Measurements from ENCODE around the gene SDCCAG8.

Gene SDCCAG8

DNA sequence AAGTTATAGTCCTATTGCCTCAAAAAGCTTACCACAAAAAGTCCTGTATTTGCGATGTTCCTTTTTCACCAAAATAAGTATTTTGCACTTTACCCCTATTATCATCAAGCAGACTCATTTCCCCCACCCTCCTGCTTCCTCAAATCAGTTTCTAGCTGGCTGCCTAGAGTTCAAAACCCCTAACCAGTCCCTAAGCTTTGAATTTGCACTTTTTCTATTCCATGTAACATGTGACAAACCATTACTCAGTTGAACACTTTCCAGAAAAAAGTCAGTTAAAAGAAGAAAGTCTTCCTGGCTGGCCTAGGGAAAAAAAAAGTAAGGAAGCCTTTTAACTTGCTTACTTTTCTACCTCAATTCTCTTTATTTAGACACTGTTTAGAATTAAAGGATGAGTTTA lies 8.9 kb upstream of the SDCCAG8 start:
- H3K27me3 Mint-ChIP-seq (ENCODE audit: low read depth), result no peaks in the 10 kb centered on the region
- H3K4me3 Mint-ChIP-seq, result no peak overlapping the region
- peaks cover 8% of the 10 kb centered on the region for H3K36me3 Mint-ChIP-seq (ENCODE audit: low read depth)
- H3K4me1 Mint-ChIP-seq (ENCODE audit: low read depth), result peaks cover 17% of the 10 kb centered on the region
- H3K9me3 Mint-ChIP-seq, result no peaks in the 10 kb centered on the region
- H3K27ac Mint-ChIP-seq, result no peak overlapping the region

DNA sequence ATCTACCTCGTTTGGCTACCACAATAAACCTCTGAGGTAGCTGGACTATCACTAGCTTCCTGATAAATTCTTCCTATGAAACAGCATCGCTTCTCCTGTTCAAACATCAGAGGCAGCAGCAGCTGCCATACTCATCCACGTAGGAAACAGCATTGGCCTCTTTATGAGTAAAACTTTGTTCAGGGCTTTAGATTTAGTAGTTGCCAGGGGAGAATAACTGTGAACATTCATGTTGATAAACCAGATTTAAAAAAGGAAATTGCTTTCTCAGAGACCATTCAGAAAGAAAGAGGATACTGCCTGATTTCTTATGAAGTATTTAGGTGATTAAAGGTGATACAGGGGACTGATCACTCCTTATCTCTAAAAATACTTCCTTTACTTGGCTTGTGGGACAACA lies 7.9 kb upstream of the SDCCAG8 start:
- Mint-ChIP-seq H3K27ac (no peak overlapping the region), H3K27me3 (ENCODE audit: low read depth) (no peaks in the 10 kb centered on the region), H3K4me3 (no peak overlapping the region), H3K36me3 (ENCODE audit: low read depth) (peaks cover 7% of the 10 kb centered on the region), H3K4me1 (ENCODE audit: low read depth) (peaks cover 17% of the 10 kb centered on the region), H3K9me3 (no peaks in the 10 kb centered on the region)

DNA sequence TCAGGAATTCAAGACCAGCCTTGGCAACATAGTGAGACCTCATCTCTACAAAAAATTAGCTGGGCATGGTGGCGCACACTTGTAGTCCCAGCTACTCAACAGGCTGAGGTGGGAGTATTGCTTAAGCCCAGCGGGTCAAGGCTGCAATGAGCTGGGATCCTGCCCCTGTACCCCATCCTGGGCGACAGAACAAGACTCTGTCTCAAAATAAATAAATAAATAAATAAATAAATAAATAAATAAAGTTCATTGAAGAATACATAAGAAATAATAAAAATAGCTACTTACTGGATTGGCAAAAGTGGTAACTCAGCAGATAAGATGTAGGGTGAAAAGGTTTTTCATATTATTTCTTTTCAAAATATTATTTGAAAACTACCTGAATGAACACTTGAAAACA lies 6.6 kb upstream of the SDCCAG8 start:
- Mint-ChIP-seq H3K27ac (no peak overlapping the region), H3K4me3 (no peak overlapping the region), H3K36me3 (ENCODE audit: low read depth) (peaks cover 4% of the 10 kb centered on the region), H3K9me3 (no peaks in the 10 kb centered on the region), H3K4me1 (ENCODE audit: low read depth) (peaks cover 29% of the 10 kb centered on the region), H3K27me3 (ENCODE audit: low read depth) (no peaks in the 10 kb centered on the region)

DNA sequence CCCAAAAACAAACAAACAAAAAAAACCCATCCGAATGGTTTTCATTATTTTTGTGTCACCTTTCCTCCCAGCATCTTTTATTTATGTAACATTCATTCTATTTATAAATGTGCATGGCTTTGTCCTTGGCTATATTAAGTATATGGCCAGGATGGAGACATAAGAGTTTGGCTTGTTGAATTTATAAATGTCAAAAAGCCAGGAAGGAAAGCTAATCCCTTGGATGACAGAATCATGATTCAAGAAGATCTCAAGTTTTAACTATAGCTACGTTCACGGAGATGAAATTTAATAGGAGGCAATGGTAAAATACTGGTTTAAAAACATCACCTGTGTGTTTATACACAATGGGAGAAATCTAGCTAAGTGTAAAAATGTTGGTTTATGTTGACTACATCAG lies 5.7 kb upstream of the SDCCAG8 start:
- Mint-ChIP-seq H3K27me3 (ENCODE audit: low read depth) (no peaks in the 10 kb centered on the region), H3K4me3 (no peak overlapping the region), H3K9me3 (no peaks in the 10 kb centered on the region), H3K4me1 (ENCODE audit: low read depth) (peaks cover 32% of the 10 kb centered on the region), H3K36me3 (ENCODE audit: low read depth) (peaks cover 4% of the 10 kb centered on the region), H3K27ac (no peak overlapping the region)

DNA sequence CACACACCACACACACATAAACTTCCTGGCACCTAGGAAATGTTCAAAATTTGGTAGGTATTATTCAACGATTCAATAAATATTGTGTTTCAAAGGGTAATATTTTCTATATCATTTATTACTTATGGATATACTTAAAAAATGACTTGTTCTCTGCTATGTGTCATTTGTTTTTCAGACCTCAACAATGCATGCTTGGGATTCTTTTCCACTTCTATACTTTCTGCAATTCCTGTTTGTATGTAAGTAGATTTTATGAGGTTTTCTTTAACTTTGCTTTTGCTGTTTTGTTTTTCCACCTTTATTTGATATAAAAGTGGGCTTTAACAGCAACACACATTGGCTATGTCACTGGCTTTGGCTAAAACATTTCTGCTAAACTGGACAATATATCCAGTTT lies 4.3 kb upstream of the SDCCAG8 start:
- Mint-ChIP-seq H3K9me3 (no peaks in the 10 kb centered on the region), H3K4me1 (ENCODE audit: low read depth) (peaks cover 34% of the 10 kb centered on the region), H3K27ac (no peak overlapping the region), H3K4me3 (no peak overlapping the region), H3K36me3 (ENCODE audit: low read depth) (no peaks in the 10 kb centered on the region), H3K27me3 (ENCODE audit: low read depth) (no peaks in the 10 kb centered on the region)

DNA sequence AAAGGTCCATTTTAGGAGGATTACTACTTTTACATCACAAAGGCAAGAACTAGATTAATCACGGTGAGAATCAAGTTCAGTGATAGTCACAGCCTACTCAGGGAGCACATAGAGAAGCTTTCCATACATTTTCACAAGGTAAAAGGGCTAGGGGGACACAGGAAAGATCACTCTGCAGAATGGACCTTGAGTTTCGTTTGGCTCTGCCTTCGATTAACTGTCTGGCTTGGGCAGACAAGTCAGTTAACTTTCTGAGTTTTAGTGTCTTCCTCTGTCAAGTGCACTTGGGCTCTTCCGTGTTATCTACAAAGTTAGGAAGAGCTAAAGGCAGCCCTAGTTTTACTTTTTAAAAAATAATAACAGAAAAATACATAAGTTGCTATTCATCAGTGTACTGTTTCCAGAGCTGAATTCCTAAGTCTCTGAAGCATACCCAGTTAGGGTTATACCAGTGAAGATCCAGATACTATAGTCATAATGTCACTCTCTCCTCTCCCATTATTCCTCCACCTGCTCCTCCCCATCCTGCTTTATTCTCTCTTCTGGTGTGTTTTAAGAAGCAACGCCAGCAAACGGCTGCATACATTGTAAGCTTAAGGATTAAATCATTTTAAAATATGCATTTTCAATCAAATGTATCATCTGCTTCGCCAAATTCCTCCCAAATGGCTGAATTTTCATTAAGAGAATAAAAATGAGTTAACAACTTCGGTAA lies 2.5 kb upstream of the SDCCAG8 start:
- Mint-ChIP-seq H3K27me3 (ENCODE audit: low read depth) (no peaks in the 10 kb centered on the region), H3K9me3 (no peaks in the 10 kb centered on the region), H3K4me1 (ENCODE audit: low read depth) (peaks cover 35% of the 10 kb centered on the region), H3K4me3 (peak overlapping the region; percentile 88), H3K27ac (peak overlapping the region; percentile 81), H3K36me3 (ENCODE audit: low read depth) (no peaks in the 10 kb centered on the region)

DNA sequence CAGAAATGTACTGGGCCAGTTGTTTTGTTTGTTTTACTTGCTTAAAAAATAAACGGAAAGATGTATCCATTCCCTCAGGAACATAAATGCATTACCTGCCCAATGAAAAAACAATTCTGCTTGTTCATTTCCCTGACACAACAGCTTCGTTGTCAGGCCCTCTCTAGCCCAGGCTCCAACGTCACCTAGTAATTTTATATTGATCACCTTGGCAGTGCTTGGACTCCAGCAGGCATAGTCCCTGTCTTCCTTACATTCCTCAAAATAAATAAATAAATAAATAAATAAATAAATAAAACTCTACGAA lies 2.0 kb upstream of the SDCCAG8 start:
- Mint-ChIP-seq H3K36me3 (ENCODE audit: low read depth) (no peaks in the 10 kb centered on the region), H3K4me1 (ENCODE audit: low read depth) (peaks cover 32% of the 10 kb centered on the region)

DNA sequence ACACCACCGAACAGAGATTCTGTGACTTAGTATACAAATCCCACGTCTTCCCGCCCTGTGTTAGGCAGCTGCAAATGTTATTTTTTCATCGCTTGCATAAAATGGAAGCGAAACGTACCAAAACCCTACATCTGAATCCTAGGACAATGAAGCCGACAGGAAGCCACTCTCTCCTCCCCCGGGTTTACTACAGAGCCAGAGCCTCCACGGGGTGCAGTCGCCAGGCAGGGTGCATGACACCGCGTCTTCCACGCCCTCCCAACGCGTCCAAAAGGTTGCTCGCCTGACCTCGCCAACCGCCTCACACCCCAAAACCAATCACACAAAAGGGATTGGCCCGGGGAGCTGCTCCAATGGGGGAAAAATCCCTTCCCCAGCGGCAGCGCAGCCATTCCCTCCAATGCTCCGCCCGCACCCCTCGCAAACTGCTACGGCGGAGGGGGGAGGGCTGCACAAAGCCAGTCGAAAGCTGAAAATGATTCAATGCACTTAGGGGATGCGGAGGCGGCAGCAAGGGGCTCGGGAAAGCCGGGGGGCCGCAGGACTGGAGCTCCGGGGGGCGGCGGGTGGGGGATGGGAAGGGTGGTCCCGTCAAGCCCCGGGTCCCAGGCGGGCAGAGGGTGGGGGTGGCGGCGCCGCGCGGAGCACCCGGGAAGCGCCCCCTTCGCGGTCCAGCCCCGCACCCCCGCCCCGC lies 1.5 kb upstream of the SDCCAG8 start:
- Mint-ChIP-seq H3K36me3 (ENCODE audit: low read depth) (no peaks in the 10 kb centered on the region), H3K4me3 (peak overlapping the region; percentile 88), H3K27ac (peak overlapping the region; percentile 97), H3K9me3 (no peaks in the 10 kb centered on the region), H3K27me3 (ENCODE audit: low read depth) (no peaks in the 10 kb centered on the region), H3K4me1 (ENCODE audit: low read depth) (peaks cover 32% of the 10 kb centered on the region)

More for the DNA sequence above, 2.0 kb upstream of the SDCCAG8 start:
- Mint-ChIP-seq H3K27me3 (ENCODE audit: low read depth) (no peaks in the 10 kb centered on the region), H3K4me3 (peak overlapping the region; percentile 88), H3K27ac (peak overlapping the region; percentile 81), H3K9me3 (no peaks in the 10 kb centered on the region)

DNA sequence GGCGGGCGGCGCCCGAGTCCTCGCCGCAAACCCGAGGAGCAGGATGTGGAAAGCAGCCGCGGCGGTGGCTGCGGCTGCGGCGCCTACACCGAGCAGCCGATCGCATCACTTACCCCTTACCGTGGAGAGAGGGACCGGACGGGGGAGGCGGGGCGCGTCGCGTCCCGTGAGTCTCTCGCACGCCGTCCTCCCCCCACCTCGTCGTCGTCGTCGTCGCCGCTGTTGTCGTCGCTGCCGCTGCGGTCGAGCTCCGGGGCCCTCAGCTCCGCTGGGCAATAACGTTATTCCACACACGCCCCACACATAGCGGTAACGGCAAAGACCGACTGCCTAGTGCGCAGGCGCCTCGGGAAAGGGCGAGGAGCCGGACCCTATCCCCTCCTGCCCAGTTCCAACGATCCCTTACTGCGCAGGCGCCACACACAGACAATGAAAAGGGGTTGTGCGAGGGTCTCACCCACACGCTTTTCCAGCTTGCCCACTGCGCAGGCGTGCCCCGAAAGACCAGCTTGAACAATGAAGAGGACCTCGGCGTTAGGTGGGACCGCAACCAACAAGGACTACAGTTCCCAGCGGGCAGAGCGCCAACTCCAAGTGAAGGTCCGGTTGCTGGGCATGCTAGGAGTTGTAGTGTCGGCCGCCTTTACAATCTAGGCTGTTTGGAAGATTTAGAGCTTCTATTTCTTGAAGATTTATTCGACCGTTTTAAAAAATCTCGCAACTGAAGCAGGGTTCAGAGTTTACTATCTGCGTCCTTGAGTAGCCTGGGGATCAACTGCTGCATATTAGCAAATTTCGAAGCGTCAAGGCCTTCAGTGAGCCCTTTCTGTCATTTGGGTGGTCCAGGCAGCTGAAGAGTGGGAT lies 682 bp upstream of the SDCCAG8 start, which contains the start of gene CEP170:
TSS of gene CEP170 (minus strand) at position 355 of the 864 bp plus-strand sequence. CDS start 30,001 bp downstream, outside the sequence.
- Mint-ChIP-seq H3K9me3 (no peaks in the 10 kb centered on the region), H3K36me3 (ENCODE audit: low read depth) (no peaks in the 10 kb centered on the region), H3K4me3 (peak within 1 kb of the TSS; percentile 100), H3K4me1 (ENCODE audit: low read depth) (peaks cover 32% of the 10 kb centered on the region), H3K27me3 (ENCODE audit: low read depth) (no peaks in the 10 kb centered on the region), H3K27ac (peak within 1 kb of the TSS; percentile 100)

DNA sequence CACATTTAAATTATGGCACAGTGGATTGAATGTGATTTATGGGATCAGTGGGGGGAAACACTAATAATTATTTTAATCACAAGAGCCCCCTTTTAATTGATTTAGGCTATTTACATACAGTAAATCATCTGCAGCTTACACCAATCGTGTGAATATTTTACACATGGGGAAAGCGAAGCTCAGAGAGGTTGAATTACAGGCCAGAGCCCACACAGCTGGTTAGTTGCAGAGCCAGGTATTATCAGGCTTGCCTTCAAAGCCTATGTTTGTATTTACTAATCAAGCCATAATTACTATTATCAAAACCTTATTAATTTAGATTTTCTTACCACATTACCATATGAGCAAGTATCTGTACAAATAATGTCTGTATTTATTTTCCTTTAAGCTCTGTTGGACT lies 749 bp downstream of the SDCCAG8 start:
- Mint-ChIP-seq H3K36me3 (ENCODE audit: low read depth) (peaks cover 3% of the 10 kb centered on the region), H3K27ac (peak overlapping the region; percentile 100), H3K4me3 (peak overlapping the region; percentile 100), H3K4me1 (ENCODE audit: low read depth) (peaks cover 31% of the 10 kb centered on the region), H3K27me3 (ENCODE audit: low read depth) (no peaks in the 10 kb centered on the region), H3K9me3 (no peaks in the 10 kb centered on the region)

DNA sequence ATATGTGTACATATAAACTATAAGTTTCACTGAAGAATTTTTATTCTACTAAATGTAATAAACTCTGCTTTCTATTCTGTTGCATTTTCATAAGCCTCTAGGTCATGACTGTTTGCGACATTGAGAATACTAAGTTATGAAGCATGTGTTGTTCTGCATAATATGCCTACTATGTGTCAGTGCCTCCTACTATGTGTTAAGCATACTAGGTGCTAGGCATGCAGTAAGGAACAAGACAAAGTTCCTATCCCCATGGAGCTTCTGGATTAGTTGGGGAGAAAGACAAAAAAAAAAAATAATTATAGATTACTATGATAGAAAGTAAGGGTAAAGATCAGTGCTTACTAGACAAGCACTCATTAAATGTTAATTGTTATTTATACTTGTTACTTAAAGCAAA lies 1.3 kb downstream of the SDCCAG8 start:
- Mint-ChIP-seq H3K4me1 (ENCODE audit: low read depth) (peaks cover 27% of the 10 kb centered on the region), H3K27ac (no peak overlapping the region), H3K4me3 (no peak overlapping the region)

DNA sequence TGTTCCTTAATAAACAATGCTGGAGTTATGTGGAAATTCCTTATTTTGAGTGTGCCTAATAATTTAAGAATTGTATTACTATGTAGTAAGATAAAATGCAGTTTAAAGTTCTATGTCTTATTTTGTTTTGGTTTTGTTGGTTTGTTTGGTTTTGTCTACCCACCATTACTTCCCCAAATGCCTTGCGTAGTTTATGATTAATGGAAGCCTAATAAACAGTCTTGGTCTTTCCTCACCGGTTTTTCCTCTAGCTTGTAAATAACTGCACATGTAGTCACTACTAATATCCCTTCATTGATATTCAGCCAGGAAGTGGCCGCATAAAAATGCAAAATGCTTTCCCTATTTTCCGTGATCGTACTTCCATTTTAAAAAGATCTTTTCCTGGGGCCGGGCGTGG lies 2.9 kb downstream of the SDCCAG8 start:
- Mint-ChIP-seq H3K27ac (no peak overlapping the region), H3K4me3 (no peak overlapping the region), H3K27me3 (ENCODE audit: low read depth) (no peaks in the 10 kb centered on the region), H3K4me1 (ENCODE audit: low read depth) (peaks cover 19% of the 10 kb centered on the region), H3K36me3 (ENCODE audit: low read depth) (peaks cover 3% of the 10 kb centered on the region), H3K9me3 (no peaks in the 10 kb centered on the region)

More for the DNA sequence above, 1.3 kb downstream of the SDCCAG8 start:
- H3K36me3 Mint-ChIP-seq (ENCODE audit: low read depth), result peaks cover 3% of the 10 kb centered on the region
- no peaks in the 10 kb centered on the region for H3K9me3 Mint-ChIP-seq
- no peaks in the 10 kb centered on the region for H3K27me3 Mint-ChIP-seq (ENCODE audit: low read depth)

DNA sequence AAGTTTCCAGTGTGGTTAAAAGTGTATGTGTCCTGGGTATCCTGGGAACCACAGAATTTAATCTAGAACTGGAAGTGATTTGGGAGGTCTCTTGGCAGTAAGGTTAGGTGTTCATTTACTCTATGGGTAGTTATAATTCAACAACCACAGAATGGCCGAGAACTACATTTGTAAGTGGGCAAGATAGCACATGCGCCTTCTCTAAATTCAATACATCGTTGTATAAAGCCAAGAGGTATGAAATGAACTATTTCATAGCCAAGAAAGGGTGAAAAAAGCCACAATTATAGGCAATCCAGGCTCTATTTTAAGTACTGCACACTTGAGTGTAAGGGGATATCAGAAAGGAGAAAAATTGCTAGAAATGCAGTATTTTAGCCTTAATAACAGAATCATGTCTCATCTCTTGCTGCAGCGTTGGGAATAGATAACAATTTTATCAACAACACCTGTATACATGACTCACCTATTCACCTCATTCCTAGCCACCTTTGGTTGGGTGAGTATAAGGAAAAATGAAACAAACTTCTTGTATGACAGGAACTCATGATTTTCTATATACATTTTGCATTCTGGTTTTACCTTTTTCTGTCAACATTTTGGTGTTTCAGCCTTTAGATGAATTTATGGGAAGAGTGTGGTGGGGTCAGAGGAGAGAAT lies 4.5 kb downstream of the SDCCAG8 start:
- Mint-ChIP-seq H3K27ac (no peak overlapping the region), H3K4me3 (no peak overlapping the region), H3K4me1 (ENCODE audit: low read depth) (peaks cover 16% of the 10 kb centered on the region), H3K36me3 (ENCODE audit: low read depth) (peaks cover 3% of the 10 kb centered on the region), H3K9me3 (no peaks in the 10 kb centered on the region), H3K27me3 (ENCODE audit: low read depth) (no peaks in the 10 kb centered on the region)

DNA sequence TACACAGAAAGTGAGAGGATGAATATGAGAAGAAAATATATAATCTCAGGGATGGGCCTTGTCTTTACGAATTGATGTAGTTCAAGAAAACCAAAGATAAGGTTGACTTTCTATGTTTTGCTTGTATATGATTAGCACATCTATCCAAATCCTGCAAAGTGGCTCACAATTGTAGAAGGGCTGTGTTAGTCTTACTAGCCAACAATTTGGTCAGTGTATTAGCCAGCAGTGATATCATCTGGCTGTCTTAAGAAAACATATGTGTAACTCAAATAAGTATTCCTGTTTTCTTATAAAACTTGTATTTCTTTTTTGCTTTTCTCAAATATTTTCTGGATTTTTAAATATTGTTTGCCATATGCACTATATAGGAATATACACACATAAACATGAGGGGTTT lies 5.5 kb downstream of the SDCCAG8 start:
- no peak overlapping the region for H3K27ac Mint-ChIP-seq
- no peak overlapping the region for H3K4me3 Mint-ChIP-seq
- H3K4me1 Mint-ChIP-seq (ENCODE audit: low read depth), result peaks cover 16% of the 10 kb centered on the region

More for the DNA sequence above, 5.5 kb downstream of the SDCCAG8 start:
- Mint-ChIP-seq H3K9me3 (no peaks in the 10 kb centered on the region), H3K27me3 (ENCODE audit: low read depth) (no peaks in the 10 kb centered on the region), H3K36me3 (ENCODE audit: low read depth) (peaks cover 3% of the 10 kb centered on the region)
